MM.1S (cell line): ENCODE results near the gene KDM4B.

Source experiments
- EZH2phosphoT487 ChIP-seq: fragments of 300-600 bp; sonication (generic); IDR thresholded peaks from 2 replicates; pipeline ENCODE4 v1.6.1; 2018; ENCODE audit warnings: antibody characterized with exemption, low read length
- TF ChIP-seq, protein P1 (sequence below): fragments of 300-600 bp; sonication (generic); IDR thresholded peaks from 2 replicates; pipeline ENCODE4 v1.5.1; 2016; ENCODE audit warnings: antibody characterized with exemption, low read length, mixed read lengths

DNA sequence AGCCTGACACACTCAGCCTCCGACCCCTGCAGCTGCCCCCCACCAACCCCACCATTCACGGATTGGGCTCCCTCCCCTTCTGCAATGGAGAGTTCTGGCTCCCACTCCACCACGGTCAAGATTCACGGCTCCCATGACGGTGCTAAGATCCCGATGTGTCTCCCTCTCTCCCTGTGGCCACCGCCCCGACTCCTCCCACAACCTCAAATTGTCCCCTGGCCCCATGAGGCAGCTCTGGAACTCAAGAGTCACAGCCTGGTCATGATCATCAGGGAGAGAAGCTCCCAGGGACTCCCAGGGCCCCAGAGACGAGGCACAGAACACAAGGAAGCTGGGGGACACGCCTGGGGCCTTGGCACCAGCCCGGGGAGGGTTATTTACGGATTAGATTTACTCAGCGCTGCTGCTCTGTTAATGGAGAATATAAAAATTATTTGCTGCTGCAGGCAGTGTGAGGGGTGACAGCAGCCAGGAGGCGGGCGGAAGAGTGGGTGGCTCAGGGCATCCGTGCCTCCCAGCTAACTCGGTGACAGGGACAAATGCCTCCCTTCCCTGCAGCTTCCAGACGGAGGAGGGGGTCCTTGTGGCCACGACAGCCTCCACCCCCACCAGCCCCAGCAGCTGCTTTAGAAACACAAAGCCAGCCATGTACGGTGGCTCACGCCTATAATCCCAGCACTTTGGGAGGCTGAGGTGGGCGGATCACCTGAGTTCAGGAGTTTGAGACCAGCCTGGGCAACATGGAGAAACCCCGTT lies 187.5 kb downstream of the KDM4B start:
- TF ChIP-seq, protein P1, sequence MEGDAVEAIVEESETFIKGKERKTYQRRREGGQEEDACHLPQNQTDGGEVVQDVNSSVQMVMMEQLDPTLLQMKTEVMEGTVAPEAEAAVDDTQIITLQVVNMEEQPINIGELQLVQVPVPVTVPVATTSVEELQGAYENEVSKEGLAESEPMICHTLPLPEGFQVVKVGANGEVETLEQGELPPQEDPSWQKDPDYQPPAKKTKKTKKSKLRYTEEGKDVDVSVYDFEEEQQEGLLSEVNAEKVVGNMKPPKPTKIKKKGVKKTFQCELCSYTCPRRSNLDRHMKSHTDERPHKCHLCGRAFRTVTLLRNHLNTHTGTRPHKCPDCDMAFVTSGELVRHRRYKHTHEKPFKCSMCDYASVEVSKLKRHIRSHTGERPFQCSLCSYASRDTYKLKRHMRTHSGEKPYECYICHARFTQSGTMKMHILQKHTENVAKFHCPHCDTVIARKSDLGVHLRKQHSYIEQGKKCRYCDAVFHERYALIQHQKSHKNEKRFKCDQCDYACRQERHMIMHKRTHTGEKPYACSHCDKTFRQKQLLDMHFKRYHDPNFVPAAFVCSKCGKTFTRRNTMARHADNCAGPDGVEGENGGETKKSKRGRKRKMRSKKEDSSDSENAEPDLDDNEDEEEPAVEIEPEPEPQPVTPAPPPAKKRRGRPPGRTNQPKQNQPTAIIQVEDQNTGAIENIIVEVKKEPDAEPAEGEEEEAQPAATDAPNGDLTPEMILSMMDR: no peak
- TF ChIP-seq EZH2phosphoT487: no peak
